C4-2B (cell line): ENCODE results near the gene UGCG.

ENCODE experiments used
- ZFX ChIP-seq: fragments of 450-650 bp; IDR thresholded peaks from 2 replicates; pipeline ENCODE4 v1.6.1; 2017
- TF ChIP-seq, protein P1 (sequence below): fragments of 450-650 bp; conservative IDR thresholded peaks from 2 replicates; pipeline ENCODE4 v1.5.1; 2017; ENCODE audit warnings: mild to moderate bottlenecking

DNA sequence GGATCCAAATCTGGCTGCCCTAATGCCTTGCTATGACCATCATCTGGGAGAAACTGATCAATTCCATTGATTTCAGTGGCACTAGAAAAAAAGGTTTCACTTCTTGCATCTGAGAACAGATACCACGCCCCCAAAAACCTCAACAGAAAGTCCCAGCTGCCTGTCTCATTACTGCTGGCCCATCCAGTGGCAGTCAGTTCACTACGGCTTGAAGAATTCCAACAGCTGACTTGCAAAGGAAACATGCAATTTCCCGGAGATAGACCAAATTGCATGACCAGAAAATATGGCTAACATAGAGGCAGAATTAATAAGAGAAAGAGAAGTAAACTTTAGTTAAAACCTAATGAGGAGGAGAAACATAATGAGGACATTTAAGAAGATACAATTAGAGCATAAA, 48.6 kb downstream of the UGCG start:
- TF ChIP-seq, protein P1, sequence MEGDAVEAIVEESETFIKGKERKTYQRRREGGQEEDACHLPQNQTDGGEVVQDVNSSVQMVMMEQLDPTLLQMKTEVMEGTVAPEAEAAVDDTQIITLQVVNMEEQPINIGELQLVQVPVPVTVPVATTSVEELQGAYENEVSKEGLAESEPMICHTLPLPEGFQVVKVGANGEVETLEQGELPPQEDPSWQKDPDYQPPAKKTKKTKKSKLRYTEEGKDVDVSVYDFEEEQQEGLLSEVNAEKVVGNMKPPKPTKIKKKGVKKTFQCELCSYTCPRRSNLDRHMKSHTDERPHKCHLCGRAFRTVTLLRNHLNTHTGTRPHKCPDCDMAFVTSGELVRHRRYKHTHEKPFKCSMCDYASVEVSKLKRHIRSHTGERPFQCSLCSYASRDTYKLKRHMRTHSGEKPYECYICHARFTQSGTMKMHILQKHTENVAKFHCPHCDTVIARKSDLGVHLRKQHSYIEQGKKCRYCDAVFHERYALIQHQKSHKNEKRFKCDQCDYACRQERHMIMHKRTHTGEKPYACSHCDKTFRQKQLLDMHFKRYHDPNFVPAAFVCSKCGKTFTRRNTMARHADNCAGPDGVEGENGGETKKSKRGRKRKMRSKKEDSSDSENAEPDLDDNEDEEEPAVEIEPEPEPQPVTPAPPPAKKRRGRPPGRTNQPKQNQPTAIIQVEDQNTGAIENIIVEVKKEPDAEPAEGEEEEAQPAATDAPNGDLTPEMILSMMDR, result no peak
- TF ChIP-seq ZFX, result no peak
